GM23338 (cell line): Measurements from ENCODE around the gene NPAS2.

Source experiments
- CREB1 ChIP-seq: fragments of 250-450 bp; sonication (Bioruptor Pico); IDR thresholded peaks from 2 replicates; pipeline ENCODE4 v1.5.0; 2020; ENCODE audit warnings: low read depth, mild to moderate bottlenecking, moderate library complexity
- EZH2 ChIP-seq: fragments of 200-600 bp; sonication (generic); IDR thresholded peaks from one replicate; pipeline ENCODE4 v1.8.0; 2017; ENCODE audit warnings: antibody characterized with exemption, mild to moderate bottlenecking, low read depth; ENCODE audit not compliant: unreplicated experiment
- EZH2phosphoT487 ChIP-seq: fragments of 200-600 bp; sonication (generic); IDR thresholded peaks from one replicate; pipeline ENCODE4 v1.8.1; 2018; ENCODE audit warnings: antibody characterized with exemption; ENCODE audit not compliant: unreplicated experiment
- JUNB ChIP-seq: IDR thresholded peaks from one replicate; pipeline ENCODE4 v1.6.1; 2016; ENCODE audit warnings: antibody characterized with exemption; ENCODE audit not compliant: unreplicated experiment
- NANOG ChIP-seq: IDR thresholded peaks from 2 replicates; pipeline ENCODE4 v1.6.1; 2016; ENCODE audit warnings: antibody characterized with exemption, borderline replicate concordance
- POLR2AphosphoS5 ChIP-seq: IDR thresholded peaks from 2 replicates; pipeline ENCODE4 v1.6.1; 2016; ENCODE audit warnings: antibody characterized with exemption, low read depth
- STAT1 ChIP-seq: IDR thresholded peaks from one replicate; pipeline ENCODE4 v1.6.1; 2016; ENCODE audit warnings: antibody characterized with exemption; ENCODE audit not compliant: unreplicated experiment
- TF ChIP-seq, protein P1 (sequence below), 2 experiments: fragments of 200-600 bp in 1 of 2; sonication (generic) in 1 of 2; conservative IDR thresholded peaks; 2 replicates each; pipeline versions ENCODE4 v1.5.1 to v1.6.1; 2016 to 2017; ENCODE audit warnings: antibody characterized with exemption in 2 of 2, low read depth in 2 of 2, mild to moderate bottlenecking in 2 of 2, moderate library complexity in 1 of 2
- TF ChIP-seq, protein P2 (sequence below): IDR thresholded peaks from one replicate; pipeline ENCODE4 v1.6.1; 2018; ENCODE audit warnings: antibody characterized with exemption; ENCODE audit not compliant: unreplicated experiment

GRCh38 chr2:100988630-100989417 is 168.9 kb downstream of the NPAS2 start:
- TF ChIP-seq, protein P1, sequence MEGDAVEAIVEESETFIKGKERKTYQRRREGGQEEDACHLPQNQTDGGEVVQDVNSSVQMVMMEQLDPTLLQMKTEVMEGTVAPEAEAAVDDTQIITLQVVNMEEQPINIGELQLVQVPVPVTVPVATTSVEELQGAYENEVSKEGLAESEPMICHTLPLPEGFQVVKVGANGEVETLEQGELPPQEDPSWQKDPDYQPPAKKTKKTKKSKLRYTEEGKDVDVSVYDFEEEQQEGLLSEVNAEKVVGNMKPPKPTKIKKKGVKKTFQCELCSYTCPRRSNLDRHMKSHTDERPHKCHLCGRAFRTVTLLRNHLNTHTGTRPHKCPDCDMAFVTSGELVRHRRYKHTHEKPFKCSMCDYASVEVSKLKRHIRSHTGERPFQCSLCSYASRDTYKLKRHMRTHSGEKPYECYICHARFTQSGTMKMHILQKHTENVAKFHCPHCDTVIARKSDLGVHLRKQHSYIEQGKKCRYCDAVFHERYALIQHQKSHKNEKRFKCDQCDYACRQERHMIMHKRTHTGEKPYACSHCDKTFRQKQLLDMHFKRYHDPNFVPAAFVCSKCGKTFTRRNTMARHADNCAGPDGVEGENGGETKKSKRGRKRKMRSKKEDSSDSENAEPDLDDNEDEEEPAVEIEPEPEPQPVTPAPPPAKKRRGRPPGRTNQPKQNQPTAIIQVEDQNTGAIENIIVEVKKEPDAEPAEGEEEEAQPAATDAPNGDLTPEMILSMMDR (conservative IDR thresholded peaks at IDR 0.05; ENCODE audit: low read depth in 2 of 2), result no peak
- TF ChIP-seq CREB1 (CRISPR knock-in tag) (no peak), POLR2AphosphoS5 (no peak), EZH2 (no peak), EZH2phosphoT487 (no peak), STAT1 (no peak), JUNB (no peak), NANOG (no peak)
- TF ChIP-seq, protein P2, sequence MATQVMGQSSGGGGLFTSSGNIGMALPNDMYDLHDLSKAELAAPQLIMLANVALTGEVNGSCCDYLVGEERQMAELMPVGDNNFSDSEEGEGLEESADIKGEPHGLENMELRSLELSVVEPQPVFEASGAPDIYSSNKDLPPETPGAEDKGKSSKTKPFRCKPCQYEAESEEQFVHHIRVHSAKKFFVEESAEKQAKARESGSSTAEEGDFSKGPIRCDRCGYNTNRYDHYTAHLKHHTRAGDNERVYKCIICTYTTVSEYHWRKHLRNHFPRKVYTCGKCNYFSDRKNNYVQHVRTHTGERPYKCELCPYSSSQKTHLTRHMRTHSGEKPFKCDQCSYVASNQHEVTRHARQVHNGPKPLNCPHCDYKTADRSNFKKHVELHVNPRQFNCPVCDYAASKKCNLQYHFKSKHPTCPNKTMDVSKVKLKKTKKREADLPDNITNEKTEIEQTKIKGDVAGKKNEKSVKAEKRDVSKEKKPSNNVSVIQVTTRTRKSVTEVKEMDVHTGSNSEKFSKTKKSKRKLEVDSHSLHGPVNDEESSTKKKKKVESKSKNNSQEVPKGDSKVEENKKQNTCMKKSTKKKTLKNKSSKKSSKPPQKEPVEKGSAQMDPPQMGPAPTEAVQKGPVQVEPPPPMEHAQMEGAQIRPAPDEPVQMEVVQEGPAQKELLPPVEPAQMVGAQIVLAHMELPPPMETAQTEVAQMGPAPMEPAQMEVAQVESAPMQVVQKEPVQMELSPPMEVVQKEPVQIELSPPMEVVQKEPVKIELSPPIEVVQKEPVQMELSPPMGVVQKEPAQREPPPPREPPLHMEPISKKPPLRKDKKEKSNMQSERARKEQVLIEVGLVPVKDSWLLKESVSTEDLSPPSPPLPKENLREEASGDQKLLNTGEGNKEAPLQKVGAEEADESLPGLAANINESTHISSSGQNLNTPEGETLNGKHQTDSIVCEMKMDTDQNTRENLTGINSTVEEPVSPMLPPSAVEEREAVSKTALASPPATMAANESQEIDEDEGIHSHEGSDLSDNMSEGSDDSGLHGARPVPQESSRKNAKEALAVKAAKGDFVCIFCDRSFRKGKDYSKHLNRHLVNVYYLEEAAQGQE, result no peak
